Esophagus squamous epithelium (tissue), 5 donors: Measurements from ENCODE around the gene STK31. TPM values are rescaled to one million over a fixed set of nuclear protein-coding genes. Genes with fewer than 3 reads are reported as not detected.
"Not testable (repeated sequence)": the region's sequence is repeated elsewhere in the genome, so short reads cannot be mapped to it uniquely, and the experiment has no call there.

Source experiments
- DNase-seq: peaks from one replicate; lab custom pipeline; 2025; lab: John Stamatoyannopoulos, UW
- H3K27ac ChIP-seq, 4 donors: fragments of 200-600 bp; sonication (generic); one replicate each; pipeline ENCODE4 v1.5.1; 2016 to 2019; ENCODE audit warnings: mild to moderate bottlenecking in 1 of 4
- H3K27me3 ChIP-seq, 4 donors: fragments of 200-600 bp; sonication (generic); 1 replicate in 3 of 4; 2 replicates in 1 of 4; pipeline versions ENCODE4 v1.5.1 to v1.6.0; 2017 to 2021; ENCODE audit warnings: antibody characterized with exemption in 1 of 4
- H3K36me3 ChIP-seq, 3 donors: fragments of 200-600 bp; sonication (generic); one replicate each; pipeline ENCODE4 v1.5.1; 2016 to 2019
- H3K4me1 ChIP-seq, 3 donors: fragments of 200-600 bp; sonication (generic); one replicate each; pipeline ENCODE4 v1.5.1; 2017 to 2019
- H3K4me3 ChIP-seq, 4 donors: fragments of 200-600 bp; sonication (generic); 1 replicate in 3 of 4; 2 replicates in 1 of 4; pipeline ENCODE4 v1.5.1; 2016 to 2019; ENCODE audit warnings: mild to moderate bottlenecking in 2 of 4, moderate library complexity in 1 of 4
- H3K9me3 ChIP-seq, 3 donors: fragments of 200-600 bp; sonication (generic); one replicate each; pipeline ENCODE4 v1.5.1; 2016 to 2019
- POLR2A ChIP-seq, 4 donors: fragments of 450-650 bp; IDR thresholded peaks; one replicate each; pipeline ENCODE4 v1.6.1; 2017; ENCODE audit warnings: antibody characterized with exemption in 4 of 4, mild to moderate bottlenecking in 4 of 4, moderate library complexity in 3 of 4
- WGBS, 2 donors: methylation state at CpG; one replicate each; pipeline ENCODE4 v1.1.5; 2018; 5-methylcytosine and 5-hydroxymethylcytosine counted together
- intact Hi-C: fragments of 100-400 bp; cut with DNase I; formaldehyde crosslinking; loops from one replicate; pipeline ENCODE4 v1.15.0; 2022
- total RNA-seq, 4 donors: library from RNA; depleted of rRNA; stranded (reverse); fragments of >200 nt; gene quantifications; one replicate each; pipeline ENCODE4 v1.1.0, GENCODE V29; 2016
- TF ChIP-seq, protein P1 (sequence below), 6 experiments: fragments of 450-650 bp in 4 of 6; fragments of 200-600 bp in 2 of 6; sonication (generic) in 2 of 6; IDR thresholded peaks; one replicate each; pipeline ENCODE4 v1.5.1; 2016 to 2019; ENCODE audit warnings: antibody characterized with exemption in 6 of 6, mild to moderate bottlenecking in 4 of 6, moderate library complexity in 4 of 6
- donor health status: DM: yes; HTN: yes; CAD: no.

STK31 gene
- total RNA-seq, 4 donors from 2014 or later: 0.49 to 0.67 (median 0.57) TPM; not detected in 1

DNA sequence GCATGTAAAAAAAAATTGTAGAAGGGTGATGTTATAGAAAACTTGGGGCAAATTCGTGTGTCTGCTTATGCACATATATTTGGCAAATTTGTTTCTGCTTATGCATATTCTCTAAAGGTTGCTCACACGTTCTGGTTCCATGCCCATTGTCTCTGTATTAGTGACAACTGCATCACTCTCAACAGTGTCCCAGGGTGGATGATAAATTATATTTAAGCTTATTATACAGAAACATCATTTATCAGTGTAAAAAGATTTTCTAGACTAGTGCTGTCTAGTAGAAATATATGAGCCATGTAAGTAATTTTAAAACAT lies 4.1 kb downstream of the STK31 start:
- intact Hi-C loops: loop anchor here (10.0 kb wide), 1 partner anchor 139 kb away; no protein-coding TSS in a partner anchor

DNA sequence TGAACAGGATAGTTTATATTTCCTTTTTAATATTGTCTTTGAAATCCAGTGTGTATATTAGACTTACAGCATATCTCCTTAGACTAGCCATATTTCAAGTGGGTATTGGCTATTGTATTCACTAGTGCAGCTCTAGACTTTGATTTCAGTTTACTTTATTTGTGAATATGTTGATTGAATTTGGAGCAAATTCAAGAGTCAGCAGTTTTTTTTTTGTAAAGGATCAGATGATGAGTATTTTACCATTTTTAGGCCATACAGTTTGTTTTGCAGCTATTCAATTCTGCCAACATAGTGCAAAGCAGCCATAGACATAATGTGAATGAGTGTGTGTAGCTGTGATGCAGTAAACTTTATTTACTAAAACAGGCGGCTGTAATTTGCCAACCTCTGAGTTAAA lies 4.6 kb downstream of the STK31 start:
- Histone ChIP-seq H3K27ac (no peak overlapping the region), H3K4me1 (no peaks in the 10 kb centered on the region), H3K4me3 (no peak overlapping the region), H3K27me3 (no peaks in the 10 kb centered on the region), H3K36me3 (no peaks in the 10 kb centered on the region), H3K9me3 (no peaks in the 10 kb centered on the region)
- WGBS, 2 donors: 83 to 90% methylated on average over 1 of the region's 1 CpG
- TF ChIP-seq, protein P1, sequence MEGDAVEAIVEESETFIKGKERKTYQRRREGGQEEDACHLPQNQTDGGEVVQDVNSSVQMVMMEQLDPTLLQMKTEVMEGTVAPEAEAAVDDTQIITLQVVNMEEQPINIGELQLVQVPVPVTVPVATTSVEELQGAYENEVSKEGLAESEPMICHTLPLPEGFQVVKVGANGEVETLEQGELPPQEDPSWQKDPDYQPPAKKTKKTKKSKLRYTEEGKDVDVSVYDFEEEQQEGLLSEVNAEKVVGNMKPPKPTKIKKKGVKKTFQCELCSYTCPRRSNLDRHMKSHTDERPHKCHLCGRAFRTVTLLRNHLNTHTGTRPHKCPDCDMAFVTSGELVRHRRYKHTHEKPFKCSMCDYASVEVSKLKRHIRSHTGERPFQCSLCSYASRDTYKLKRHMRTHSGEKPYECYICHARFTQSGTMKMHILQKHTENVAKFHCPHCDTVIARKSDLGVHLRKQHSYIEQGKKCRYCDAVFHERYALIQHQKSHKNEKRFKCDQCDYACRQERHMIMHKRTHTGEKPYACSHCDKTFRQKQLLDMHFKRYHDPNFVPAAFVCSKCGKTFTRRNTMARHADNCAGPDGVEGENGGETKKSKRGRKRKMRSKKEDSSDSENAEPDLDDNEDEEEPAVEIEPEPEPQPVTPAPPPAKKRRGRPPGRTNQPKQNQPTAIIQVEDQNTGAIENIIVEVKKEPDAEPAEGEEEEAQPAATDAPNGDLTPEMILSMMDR (IDR thresholded peaks at IDR 0.05): no peak
- no peak for TF ChIP-seq POLR2A (IDR thresholded peaks at IDR 0.05)
- intact Hi-C loops: loop anchor here (10.0 kb wide), 1 partner anchor 140 kb away; no protein-coding TSS in a partner anchor
- no peak for DNase-seq

More for the DNA sequence above, 4.1 kb downstream of the STK31 start:
- no peak for DNase-seq
- no peaks in the 10 kb centered on the region for H3K27me3 ChIP-seq
- no peak overlapping the region for H3K4me3 ChIP-seq
- H3K4me1 ChIP-seq: no peaks in the 10 kb centered on the region
- 32 to 50% methylated on average over 2 of the region's 2 CpGs for WGBS, 2 donors
- no peak for TF ChIP-seq POLR2A (IDR thresholded peaks at IDR 0.05)
- TF ChIP-seq, protein P1 (IDR thresholded peaks at IDR 0.05): no peak
- H3K9me3 ChIP-seq: no peaks in the 10 kb centered on the region
- no peaks in the 10 kb centered on the region for H3K36me3 ChIP-seq
- no peak overlapping the region for H3K27ac ChIP-seq

DNA sequence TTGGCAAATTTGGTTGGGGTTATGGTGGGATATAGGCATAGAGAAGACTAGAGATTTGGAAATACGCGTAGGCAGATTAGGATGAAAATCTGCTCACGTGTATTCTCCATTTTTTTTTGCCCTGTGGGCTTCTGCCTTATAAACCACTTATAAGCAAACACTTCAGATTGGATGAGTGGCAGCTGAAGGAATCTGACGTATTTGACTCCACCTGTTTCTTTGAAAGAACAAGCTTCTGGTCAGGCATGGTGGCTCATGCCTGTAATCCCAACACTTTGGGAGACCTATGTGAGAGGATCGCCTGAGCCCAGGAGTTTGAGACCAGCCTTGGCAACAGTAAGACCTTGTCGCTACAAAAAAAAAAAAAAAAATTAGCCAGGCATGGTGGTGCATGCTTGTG lies 5.1 kb downstream of the STK31 start:
- intact Hi-C loops: loop anchor here (10.0 kb wide), 1 partner anchor 140 kb away; no protein-coding TSS in a partner anchor
- Histone ChIP-seq H3K4me1 (no peaks in the 10 kb centered on the region), H3K9me3 (no peaks in the 10 kb centered on the region), H3K27me3 (no peaks in the 10 kb centered on the region), H3K27ac (no peak overlapping the region), H3K4me3 (no peak overlapping the region), H3K36me3 (no peaks in the 10 kb centered on the region)
- TF ChIP-seq POLR2A (IDR thresholded peaks at IDR 0.05): no peak
- TF ChIP-seq, protein P1 (IDR thresholded peaks at IDR 0.05): no peak
- 61 to 79% methylated on average over 6 of the region's 6 CpGs for WGBS, 2 donors
- no peak for DNase-seq

DNA sequence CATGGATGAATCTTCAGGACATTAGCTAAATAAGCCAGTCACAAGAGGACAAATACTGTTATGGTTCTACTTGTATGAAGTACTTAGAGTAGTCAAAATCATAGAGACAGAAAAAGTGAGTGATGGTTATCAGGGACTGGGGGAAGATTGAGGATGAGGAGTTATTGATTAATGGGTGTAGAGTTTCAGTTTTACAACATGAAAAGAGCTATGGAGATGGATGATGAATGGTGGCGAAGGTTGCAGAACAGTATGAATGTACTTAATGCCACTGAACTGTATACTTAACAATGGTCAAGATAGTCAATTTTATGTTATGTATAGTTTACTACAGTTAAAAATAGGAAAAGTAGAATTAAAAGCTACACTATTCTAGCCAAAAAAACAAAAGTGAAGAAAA lies 7.8 kb downstream of the STK31 start:
- no peaks in the 10 kb centered on the region for H3K36me3 ChIP-seq
- H3K4me3 ChIP-seq: no peak overlapping the region
- 89 to 90% methylated on average over 1 of the region's 1 CpG for WGBS, 2 donors
- H3K27me3 ChIP-seq: no peaks in the 10 kb centered on the region
- TF ChIP-seq POLR2A (IDR thresholded peaks at IDR 0.05): no peak
- TF ChIP-seq, protein P1 (IDR thresholded peaks at IDR 0.05): no peak
- H3K4me1 ChIP-seq: no peaks in the 10 kb centered on the region
- intact Hi-C loops: loop anchor here (10.0 kb wide), 1 partner anchor 143 kb away; no protein-coding TSS in a partner anchor
- no peak overlapping the region for H3K27ac ChIP-seq
- H3K9me3 ChIP-seq: no peaks in the 10 kb centered on the region
- no peak for DNase-seq

DNA sequence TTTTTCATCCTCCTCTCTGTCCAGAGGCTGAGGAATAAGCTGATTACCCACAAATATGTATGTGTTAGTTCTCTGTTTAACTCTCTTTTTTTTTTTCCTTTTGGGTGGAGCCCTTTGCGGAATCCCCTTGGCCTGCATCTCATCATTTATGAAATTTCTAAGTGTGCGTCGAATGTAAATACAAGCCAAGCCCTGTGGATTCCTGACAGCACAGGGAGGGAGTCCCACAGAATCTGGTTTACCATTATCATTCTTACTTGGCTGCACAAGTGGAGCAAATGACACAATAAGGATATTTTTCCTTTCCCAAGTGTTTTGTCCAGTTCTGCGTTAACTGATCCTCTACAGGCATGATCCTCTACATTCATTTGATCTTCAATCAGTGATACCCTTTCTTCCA lies 11.4 kb downstream of the STK31 start:
- DNase-seq: no peak

DNA sequence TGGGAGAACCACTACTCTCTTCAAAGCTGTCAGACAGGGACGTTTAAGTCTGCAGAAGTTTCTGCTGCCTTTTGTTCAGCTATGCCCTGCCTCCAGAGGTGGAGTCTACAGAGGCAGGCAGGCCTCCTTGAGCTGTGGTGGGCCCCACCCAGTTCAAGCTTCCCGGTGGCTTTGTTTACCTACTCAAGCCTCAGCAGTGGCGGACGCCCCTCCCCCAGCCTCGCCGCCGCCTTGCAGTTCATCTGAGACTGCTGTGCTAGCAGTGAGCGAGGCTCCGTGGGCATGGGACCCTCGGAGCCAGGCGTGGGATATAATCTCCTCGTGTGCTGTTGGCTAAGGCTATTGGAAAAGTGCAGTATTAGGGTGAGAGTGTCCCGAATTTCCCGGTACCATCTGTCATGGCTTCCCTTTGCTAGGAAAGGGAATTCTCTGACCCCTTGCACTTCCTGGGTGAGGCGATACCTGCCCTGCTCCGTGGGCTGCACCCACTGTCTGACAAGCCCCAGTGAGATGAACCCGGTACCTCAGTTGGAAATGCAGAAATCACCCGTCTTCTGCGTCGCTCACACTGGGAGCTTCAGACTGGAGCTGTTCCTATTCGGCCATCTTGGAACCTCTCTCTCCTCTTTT lies 12.7 kb downstream of the STK31 start:
- H3K4me1 ChIP-seq, H3K9me3 ChIP-seq, intact Hi-C loops, H3K27ac ChIP-seq, H3K27me3 ChIP-seq, H3K36me3 ChIP-seq, DNase-seq: not testable (repeated sequence)
- WGBS, 2 donors: 64 to 79% methylated on average over 5 to 9 of the region's 21 CpGs
- H3K4me3 ChIP-seq: peak overlapping the region in 2 of 4 donors; percentile 30 to 35

More for the DNA sequence above, 11.4 kb downstream of the STK31 start:
- Histone ChIP-seq H3K27ac (no peak overlapping the region), H3K36me3 (no peaks in the 10 kb centered on the region), H3K27me3 (no peaks in the 10 kb centered on the region), H3K4me1 (no peaks in the 10 kb centered on the region), H3K4me3 (no peak overlapping the region), H3K9me3 (no peaks in the 10 kb centered on the region)
- intact Hi-C loops: no loop called here
- TF ChIP-seq, protein P1 (IDR thresholded peaks at IDR 0.05): no peak
- no peak for TF ChIP-seq POLR2A (IDR thresholded peaks at IDR 0.05)
- 72 to 80% methylated on average over 4 of the region's 4 CpGs for WGBS, 2 donors

DNA sequence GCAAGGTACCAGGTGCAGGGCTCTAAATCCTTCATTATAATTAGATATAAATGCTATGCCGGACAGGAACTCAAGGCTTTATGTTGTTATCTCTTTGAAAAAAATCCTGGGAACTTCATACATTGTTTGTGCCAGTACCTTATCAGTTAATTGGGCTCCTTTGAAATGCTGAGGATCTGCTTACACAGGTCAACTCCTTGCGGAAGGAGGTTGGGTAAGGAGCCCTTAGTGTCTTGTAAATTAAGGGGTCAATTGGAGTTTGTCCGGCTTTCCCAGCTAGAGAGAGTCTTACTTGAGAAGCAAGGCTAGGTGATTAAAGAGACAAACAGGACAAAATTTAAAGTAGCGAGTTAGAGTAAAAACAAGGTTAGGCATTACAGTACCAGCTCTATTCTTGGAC lies 14.1 kb downstream of the STK31 start:
- H3K9me3 ChIP-seq, DNase-seq, H3K27ac ChIP-seq, H3K27me3 ChIP-seq, intact Hi-C loops, H3K4me3 ChIP-seq, H3K4me1 ChIP-seq, H3K36me3 ChIP-seq: not testable (repeated sequence)
- WGBS, 2 donors: 67 to 72% methylated on average over 4 of the region's 4 CpGs
